HepG2 (cell line): ENCODE results near the gene RBL1. TPM values are rescaled to one million over a fixed set of nuclear protein-coding genes. Genes with fewer than 3 reads are reported as not detected.

Experiments
- ARID2 ChIP-seq: sonication (generic); formaldehyde crosslinking; IDR thresholded peaks from 2 replicates; pipeline ENCODE4 v1.8.1; 2022; ENCODE audit warnings: mild to moderate bottlenecking, missing genetic modification reagents, borderline replicate concordance
- DMAP1 ChIP-seq: IDR thresholded peaks from 2 replicates; pipeline ENCODE4 v1.6.1; 2016
- EHMT2 ChIP-seq: fragments of 200-600 bp; sonication (generic); IDR thresholded peaks from 2 replicates; pipeline ENCODE4 v1.7.0; 2017; ENCODE audit warnings: antibody characterized with exemption, low read depth, low read length, borderline replicate concordance
- IRF2 ChIP-seq: IDR thresholded peaks from 2 replicates; pipeline ENCODE4 v1.6.1; 2018; ENCODE audit warnings: missing genetic modification reagents, missing compliant biosample characterization
- ISL2 ChIP-seq: sonication (generic); formaldehyde crosslinking; IDR thresholded peaks from 2 replicates; pipeline ENCODE4 v1.5.0; 2020; ENCODE audit warnings: missing genetic modification reagents
- MAFK ChIP-seq, 2 experiments: IDR thresholded peaks in 1 of 2; conservative IDR thresholded peaks in 1 of 2; 2 replicates each; pipeline ENCODE4 v1.6.1; 2011; ENCODE audit warnings: improper control_type of control experiment in 2 of 2, low read length in 2 of 2
- MTF2 ChIP-seq: sonication (generic); formaldehyde crosslinking; IDR thresholded peaks from 2 replicates; pipeline ENCODE4 v1.5.0; 2020; ENCODE audit warnings: missing genetic modification reagents, borderline replicate concordance
- PHB2 ChIP-seq: fragments of 450-650 bp; IDR thresholded peaks from 2 replicates; pipeline ENCODE4 v1.6.1; 2018; ENCODE audit not compliant: partially characterized antibody
- PHF5A ChIP-seq: IDR thresholded peaks from one replicate; pipeline ENCODE4 v1.6.1; 2018; ENCODE audit warnings: low read depth, missing genetic modification reagents; ENCODE audit not compliant: unreplicated experiment
- POGZ ChIP-seq: sonication (generic); formaldehyde crosslinking; IDR thresholded peaks from 2 replicates; pipeline ENCODE4 v1.4.0; 2020; ENCODE audit warnings: mild to moderate bottlenecking, missing genetic modification reagents
- TMF1 ChIP-seq: sonication (generic); formaldehyde crosslinking; IDR thresholded peaks from 2 replicates; pipeline ENCODE4 v1.8.1; 2022; ENCODE audit warnings: low read depth, missing genetic modification reagents
- ZBTB34 ChIP-seq: sonication (generic); formaldehyde crosslinking; IDR thresholded peaks from 2 replicates; pipeline ENCODE4 v1.8.0; 2022; ENCODE audit warnings: mild to moderate bottlenecking, missing genetic modification reagents
- ZMAT5 ChIP-seq: sonication (generic); formaldehyde crosslinking; IDR thresholded peaks from 2 replicates; pipeline ENCODE4 v1.5.0; 2020; ENCODE audit warnings: mild to moderate bottlenecking, low read depth, missing genetic modification reagents, borderline replicate concordance
- ZNF274 ChIP-seq: sonication (generic); formaldehyde crosslinking; IDR thresholded peaks from 2 replicates; pipeline ENCODE4 v1.5.1; 2020; ENCODE audit warnings: mild to moderate bottlenecking, missing genetic modification reagents
- ZNF383 ChIP-seq: sonication (generic); formaldehyde crosslinking; IDR thresholded peaks from 2 replicates; pipeline ENCODE4 v1.4.0; 2020; ENCODE audit warnings: missing genetic modification reagents, mild to moderate bottlenecking, borderline replicate concordance
- ZNF572 ChIP-seq: sonication (generic); formaldehyde crosslinking; IDR thresholded peaks from 2 replicates; pipeline ENCODE4 v1.5.1; 2020; ENCODE audit warnings: mild to moderate bottlenecking, missing genetic modification reagents
- ZNF614 ChIP-seq: IDR thresholded peaks from 2 replicates; pipeline ENCODE4 v1.6.1; 2018; ENCODE audit warnings: missing biosample characterization, missing genetic modification reagents, inconsistent platforms, borderline replicate concordance
- ZNF678 ChIP-seq: sonication (generic); formaldehyde crosslinking; IDR thresholded peaks from 2 replicates; pipeline ENCODE4 v1.4.0; 2020; ENCODE audit warnings: mild to moderate bottlenecking, missing genetic modification reagents
- ZNF720 ChIP-seq: sonication (generic); formaldehyde crosslinking; IDR thresholded peaks from 2 replicates; pipeline ENCODE4 v1.4.0; 2020; ENCODE audit warnings: missing genetic modification reagents
- ZNF766 ChIP-seq: sonication (generic); formaldehyde crosslinking; IDR thresholded peaks from 2 replicates; pipeline ENCODE4 v1.5.0; 2020; ENCODE audit warnings: missing genetic modification reagents, borderline replicate concordance
- polyA plus RNA-seq, 8 experiments: library from polyadenylated mRNA; depleted of rRNA in 3 of 8; stranded (reverse) in 7 of 8; unstranded in 1 of 8; fragments of >200 nt; fragmentation: Illumina TruSeq in 4 of 8; extraction: Trizol in 4 of 8; gene quantifications; 2 replicates each; pipeline versions ENCODE4 v1.2.1 to v1.2.3, GENCODE V29; 2011 to 2016; ENCODE audit warnings: low read depth in 4 of 8, missing spikeins in 1 of 8, mixed read lengths in 1 of 8; ENCODE audit not compliant: insufficient read depth in 1 of 8
- total RNA-seq, 5 experiments: library from RNA; depleted of rRNA; stranded (reverse); fragments of >200 nt; fragmentation: Illumina TruSeq; extraction: Trizol; gene quantifications; 2 replicates each; pipeline ENCODE4 v1.2.3, GENCODE V29; 2016; ENCODE audit warnings: low read depth in 1 of 5
- TF ChIP-seq, protein P1 (sequence below): sonication (generic); formaldehyde crosslinking; IDR thresholded peaks from 2 replicates; pipeline ENCODE4 v1.4.0; 2020; ENCODE audit warnings: missing genetic modification reagents, mild to moderate bottlenecking, borderline replicate concordance
- TF ChIP-seq, protein P2 (sequence below): sonication (generic); formaldehyde crosslinking; IDR thresholded peaks from 2 replicates; pipeline ENCODE4; 2020; ENCODE audit warnings: missing genetic modification reagents, mild to moderate bottlenecking, borderline replicate concordance

The RBL1 gene
- total and polyA plus RNA-seq, 2 of the 13 experiments (the other 11 are each of a cell fraction or from before 2014, with no cell fraction given), result 6.0 to 27.5 TPM

GRCh38 chr20:37095599-37096414 lies at the start of gene RBL1 (continued):
- TF ChIP-seq, protein P1, sequence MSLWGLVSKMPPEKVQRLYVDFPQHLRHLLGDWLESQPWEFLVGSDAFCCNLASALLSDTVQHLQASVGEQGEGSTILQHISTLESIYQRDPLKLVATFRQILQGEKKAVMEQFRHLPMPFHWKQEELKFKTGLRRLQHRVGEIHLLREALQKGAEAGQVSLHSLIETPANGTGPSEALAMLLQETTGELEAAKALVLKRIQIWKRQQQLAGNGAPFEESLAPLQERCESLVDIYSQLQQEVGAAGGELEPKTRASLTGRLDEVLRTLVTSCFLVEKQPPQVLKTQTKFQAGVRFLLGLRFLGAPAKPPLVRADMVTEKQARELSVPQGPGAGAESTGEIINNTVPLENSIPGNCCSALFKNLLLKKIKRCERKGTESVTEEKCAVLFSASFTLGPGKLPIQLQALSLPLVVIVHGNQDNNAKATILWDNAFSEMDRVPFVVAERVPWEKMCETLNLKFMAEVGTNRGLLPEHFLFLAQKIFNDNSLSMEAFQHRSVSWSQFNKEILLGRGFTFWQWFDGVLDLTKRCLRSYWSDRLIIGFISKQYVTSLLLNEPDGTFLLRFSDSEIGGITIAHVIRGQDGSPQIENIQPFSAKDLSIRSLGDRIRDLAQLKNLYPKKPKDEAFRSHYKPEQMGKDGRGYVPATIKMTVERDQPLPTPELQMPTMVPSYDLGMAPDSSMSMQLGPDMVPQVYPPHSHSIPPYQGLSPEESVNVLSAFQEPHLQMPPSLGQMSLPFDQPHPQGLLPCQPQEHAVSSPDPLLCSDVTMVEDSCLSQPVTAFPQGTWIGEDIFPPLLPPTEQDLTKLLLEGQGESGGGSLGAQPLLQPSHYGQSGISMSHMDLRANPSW (CRISPR knock-in tag), result peak; percentile 10; the same call in 1 of the 2 replicates
- peak; percentile 99 for TF ChIP-seq DMAP1 (CRISPR knock-in tag)
- TF ChIP-seq ZNF572 (CRISPR knock-in tag), result no peak; the same call in 1 of the 2 replicates
- peak; percentile 90 for TF ChIP-seq ISL2 (CRISPR knock-in tag)
- peak; percentile 94; the same call in 1 of the 2 replicates for TF ChIP-seq EHMT2
- TF ChIP-seq ZNF383 (CRISPR knock-in tag), result peak; percentile 96; the same call in 1 of the 2 replicates
- peak; percentile 61; the same call in 1 of the 2 replicates for TF ChIP-seq ZNF678
- TF ChIP-seq MAFK (conservative IDR thresholded peaks at IDR 0.05 in 1 of 2, IDR thresholded peaks at IDR 0.05 in 1 of 2; ENCODE audit: low read length in 2 of 2), result 0 out of 4 replicates have a peak, but pooled peaks of 1 of the 2 experiments have one; percentile 5
- no peak for TF ChIP-seq PHB2
- TF ChIP-seq ZNF274 (CRISPR knock-in tag), result peak; percentile 98
- TF ChIP-seq ZBTB34, result peak; percentile 43; the same call in 1 of the 2 replicates
- TF ChIP-seq ZMAT5 (CRISPR knock-in tag), result no peak
- TF ChIP-seq TMF1 (CRISPR knock-in tag), result peak; percentile 94; the same call in 1 of the 2 replicates
- TF ChIP-seq ARID2, result peak; percentile 61; the same call in 1 of the 2 replicates
- TF ChIP-seq, protein P2, sequence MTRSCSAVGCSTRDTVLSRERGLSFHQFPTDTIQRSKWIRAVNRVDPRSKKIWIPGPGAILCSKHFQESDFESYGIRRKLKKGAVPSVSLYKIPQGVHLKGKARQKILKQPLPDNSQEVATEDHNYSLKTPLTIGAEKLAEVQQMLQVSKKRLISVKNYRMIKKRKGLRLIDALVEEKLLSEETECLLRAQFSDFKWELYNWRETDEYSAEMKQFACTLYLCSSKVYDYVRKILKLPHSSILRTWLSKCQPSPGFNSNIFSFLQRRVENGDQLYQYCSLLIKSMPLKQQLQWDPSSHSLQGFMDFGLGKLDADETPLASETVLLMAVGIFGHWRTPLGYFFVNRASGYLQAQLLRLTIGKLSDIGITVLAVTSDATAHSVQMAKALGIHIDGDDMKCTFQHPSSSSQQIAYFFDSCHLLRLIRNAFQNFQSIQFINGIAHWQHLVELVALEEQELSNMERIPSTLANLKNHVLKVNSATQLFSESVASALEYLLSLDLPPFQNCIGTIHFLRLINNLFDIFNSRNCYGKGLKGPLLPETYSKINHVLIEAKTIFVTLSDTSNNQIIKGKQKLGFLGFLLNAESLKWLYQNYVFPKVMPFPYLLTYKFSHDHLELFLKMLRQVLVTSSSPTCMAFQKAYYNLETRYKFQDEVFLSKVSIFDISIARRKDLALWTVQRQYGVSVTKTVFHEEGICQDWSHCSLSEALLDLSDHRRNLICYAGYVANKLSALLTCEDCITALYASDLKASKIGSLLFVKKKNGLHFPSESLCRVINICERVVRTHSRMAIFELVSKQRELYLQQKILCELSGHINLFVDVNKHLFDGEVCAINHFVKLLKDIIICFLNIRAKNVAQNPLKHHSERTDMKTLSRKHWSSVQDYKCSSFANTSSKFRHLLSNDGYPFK (CRISPR knock-in tag), result peak; percentile 94; the same call in 1 of the 2 replicates
- peak; percentile 97 for TF ChIP-seq IRF2 (CRISPR knock-in tag)
- peak; percentile 99; the same call in 1 of the 2 replicates for TF ChIP-seq ZNF766
- TF ChIP-seq ZNF720 (CRISPR knock-in tag), result no peak; the same call in 1 of the 2 replicates
- peak; percentile 84 for TF ChIP-seq MTF2
- TF ChIP-seq POGZ (CRISPR knock-in tag), result peak; percentile 98
- peak; percentile 33 for TF ChIP-seq PHF5A
- TF ChIP-seq ZNF614 (CRISPR knock-in tag), result peak; percentile 90
